ENCODE data around the gene MAP3K4.

Gene MAP3K4, protein sequence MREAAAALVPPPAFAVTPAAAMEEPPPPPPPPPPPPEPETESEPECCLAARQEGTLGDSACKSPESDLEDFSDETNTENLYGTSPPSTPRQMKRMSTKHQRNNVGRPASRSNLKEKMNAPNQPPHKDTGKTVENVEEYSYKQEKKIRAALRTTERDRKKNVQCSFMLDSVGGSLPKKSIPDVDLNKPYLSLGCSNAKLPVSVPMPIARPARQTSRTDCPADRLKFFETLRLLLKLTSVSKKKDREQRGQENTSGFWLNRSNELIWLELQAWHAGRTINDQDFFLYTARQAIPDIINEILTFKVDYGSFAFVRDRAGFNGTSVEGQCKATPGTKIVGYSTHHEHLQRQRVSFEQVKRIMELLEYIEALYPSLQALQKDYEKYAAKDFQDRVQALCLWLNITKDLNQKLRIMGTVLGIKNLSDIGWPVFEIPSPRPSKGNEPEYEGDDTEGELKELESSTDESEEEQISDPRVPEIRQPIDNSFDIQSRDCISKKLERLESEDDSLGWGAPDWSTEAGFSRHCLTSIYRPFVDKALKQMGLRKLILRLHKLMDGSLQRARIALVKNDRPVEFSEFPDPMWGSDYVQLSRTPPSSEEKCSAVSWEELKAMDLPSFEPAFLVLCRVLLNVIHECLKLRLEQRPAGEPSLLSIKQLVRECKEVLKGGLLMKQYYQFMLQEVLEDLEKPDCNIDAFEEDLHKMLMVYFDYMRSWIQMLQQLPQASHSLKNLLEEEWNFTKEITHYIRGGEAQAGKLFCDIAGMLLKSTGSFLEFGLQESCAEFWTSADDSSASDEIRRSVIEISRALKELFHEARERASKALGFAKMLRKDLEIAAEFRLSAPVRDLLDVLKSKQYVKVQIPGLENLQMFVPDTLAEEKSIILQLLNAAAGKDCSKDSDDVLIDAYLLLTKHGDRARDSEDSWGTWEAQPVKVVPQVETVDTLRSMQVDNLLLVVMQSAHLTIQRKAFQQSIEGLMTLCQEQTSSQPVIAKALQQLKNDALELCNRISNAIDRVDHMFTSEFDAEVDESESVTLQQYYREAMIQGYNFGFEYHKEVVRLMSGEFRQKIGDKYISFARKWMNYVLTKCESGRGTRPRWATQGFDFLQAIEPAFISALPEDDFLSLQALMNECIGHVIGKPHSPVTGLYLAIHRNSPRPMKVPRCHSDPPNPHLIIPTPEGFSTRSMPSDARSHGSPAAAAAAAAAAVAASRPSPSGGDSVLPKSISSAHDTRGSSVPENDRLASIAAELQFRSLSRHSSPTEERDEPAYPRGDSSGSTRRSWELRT (N-terminal part only)

DNA sequence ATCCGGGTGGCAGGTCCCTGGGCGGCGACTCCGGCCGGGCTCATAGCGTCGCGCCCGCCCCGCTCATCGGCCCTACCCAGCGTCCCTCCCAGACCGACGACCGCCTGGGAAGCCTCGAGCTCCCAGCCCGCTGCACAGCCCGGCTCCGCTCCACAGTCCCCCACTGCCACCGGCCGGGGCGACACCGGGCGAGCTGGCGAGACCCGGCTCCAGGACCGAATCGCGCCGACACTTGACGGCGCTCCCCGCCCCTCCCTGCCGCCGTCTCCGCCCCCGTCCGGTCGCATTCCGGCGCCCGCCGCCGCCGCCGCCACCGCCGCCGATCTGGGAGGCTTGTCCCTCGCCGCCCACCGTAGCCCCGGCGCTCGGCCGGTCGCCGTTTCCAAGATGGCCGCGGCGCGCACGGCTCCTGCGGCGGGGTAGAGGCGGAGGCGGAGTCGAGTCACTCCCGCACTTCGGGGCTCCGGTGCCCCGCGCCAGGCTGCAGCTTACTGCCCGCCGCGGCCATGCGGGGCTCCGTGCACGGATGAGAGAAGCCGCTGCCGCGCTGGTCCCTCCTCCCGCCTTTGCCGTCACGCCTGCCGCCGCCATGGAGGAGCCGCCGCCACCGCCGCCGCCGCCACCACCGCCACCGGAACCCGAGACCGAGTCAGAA is at the start of gene MAP3K4:
TSS of gene MAP3K4 (plus strand) at position 364 of the 655 bp plus-strand sequence. CDS start at position 527, 163 bp downstream.
- TF ChIP-seq, protein P1, sequence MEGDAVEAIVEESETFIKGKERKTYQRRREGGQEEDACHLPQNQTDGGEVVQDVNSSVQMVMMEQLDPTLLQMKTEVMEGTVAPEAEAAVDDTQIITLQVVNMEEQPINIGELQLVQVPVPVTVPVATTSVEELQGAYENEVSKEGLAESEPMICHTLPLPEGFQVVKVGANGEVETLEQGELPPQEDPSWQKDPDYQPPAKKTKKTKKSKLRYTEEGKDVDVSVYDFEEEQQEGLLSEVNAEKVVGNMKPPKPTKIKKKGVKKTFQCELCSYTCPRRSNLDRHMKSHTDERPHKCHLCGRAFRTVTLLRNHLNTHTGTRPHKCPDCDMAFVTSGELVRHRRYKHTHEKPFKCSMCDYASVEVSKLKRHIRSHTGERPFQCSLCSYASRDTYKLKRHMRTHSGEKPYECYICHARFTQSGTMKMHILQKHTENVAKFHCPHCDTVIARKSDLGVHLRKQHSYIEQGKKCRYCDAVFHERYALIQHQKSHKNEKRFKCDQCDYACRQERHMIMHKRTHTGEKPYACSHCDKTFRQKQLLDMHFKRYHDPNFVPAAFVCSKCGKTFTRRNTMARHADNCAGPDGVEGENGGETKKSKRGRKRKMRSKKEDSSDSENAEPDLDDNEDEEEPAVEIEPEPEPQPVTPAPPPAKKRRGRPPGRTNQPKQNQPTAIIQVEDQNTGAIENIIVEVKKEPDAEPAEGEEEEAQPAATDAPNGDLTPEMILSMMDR (IDR thresholded peaks at IDR 0.05; ENCODE audit: low read depth, low read length, missing control alignments): no peak
- H3K4me3 ChIP-seq (replicated peaks; ENCODE audit: low read depth, low read length): peak within 1 kb of the TSS; percentile 70
- DNase-seq (ENCODE audit: extremely low read depth, low read depth): no peak

DNA sequence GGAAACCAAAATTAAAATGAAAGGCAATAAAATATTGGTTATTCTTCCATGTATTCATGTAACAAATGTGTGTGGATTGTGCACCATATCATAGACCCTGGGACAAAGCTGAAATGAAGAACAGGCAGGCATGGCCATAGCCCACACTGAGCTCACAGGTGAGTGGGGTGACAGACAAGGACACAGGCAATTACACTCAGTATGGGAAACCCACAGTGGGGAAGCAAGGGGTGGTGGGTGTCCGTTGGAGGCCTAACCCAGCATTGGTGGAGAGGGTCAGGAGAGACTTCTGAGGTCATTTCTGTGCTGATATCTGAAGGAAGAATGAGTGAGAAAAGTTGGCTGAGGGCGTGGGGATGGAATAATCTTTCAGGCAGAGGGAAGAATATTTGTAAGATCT is 47.6 kb upstream of the MAP3K4 start:
- no peak for DNase-seq (ENCODE audit: extremely low read depth, low read depth)
- H3K4me3 ChIP-seq (replicated peaks; ENCODE audit: low read depth, low read length): no peak overlapping the region
- TF ChIP-seq, protein P1 (IDR thresholded peaks at IDR 0.05; ENCODE audit: low read depth, low read length, missing control alignments): no peak

DNA sequence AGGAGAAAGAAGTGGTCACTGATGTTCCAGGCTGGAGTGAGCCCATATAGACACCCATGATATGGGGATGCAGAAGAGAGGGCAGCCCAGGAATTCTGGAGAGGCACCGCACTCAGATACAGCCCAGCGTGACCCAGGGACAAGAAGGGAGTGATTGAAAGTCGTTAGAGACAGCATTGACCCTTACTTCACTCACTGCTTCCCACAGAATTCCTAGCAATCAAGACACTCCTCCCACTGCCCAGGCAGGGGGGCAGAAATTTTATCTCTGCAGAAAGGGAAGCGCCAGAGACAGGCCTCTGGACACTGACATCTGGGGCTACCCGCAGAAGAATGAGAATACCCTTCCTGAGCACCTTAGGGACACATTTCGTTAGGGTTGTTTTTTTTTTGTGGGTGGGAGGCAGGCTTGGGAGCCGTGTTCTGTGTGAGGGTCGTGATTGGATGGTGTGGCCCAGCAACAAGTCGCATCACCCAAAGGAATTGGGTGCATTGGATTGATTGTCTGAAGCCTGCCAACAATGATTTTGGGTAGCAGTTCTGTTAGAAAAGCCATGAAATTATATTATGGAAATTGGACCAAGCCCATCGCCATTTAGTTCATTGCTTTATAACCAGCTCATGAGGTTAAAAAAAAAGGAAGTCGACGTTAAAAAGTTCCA is 45.9 kb upstream of the MAP3K4 start:
- TF ChIP-seq, protein P1 (IDR thresholded peaks at IDR 0.05; ENCODE audit: low read depth, low read length, missing control alignments): no peak
- H3K4me3 ChIP-seq (replicated peaks; ENCODE audit: low read depth, low read length): no peak overlapping the region
- DNase-seq (ENCODE audit: extremely low read depth, low read depth): no peak

DNA sequence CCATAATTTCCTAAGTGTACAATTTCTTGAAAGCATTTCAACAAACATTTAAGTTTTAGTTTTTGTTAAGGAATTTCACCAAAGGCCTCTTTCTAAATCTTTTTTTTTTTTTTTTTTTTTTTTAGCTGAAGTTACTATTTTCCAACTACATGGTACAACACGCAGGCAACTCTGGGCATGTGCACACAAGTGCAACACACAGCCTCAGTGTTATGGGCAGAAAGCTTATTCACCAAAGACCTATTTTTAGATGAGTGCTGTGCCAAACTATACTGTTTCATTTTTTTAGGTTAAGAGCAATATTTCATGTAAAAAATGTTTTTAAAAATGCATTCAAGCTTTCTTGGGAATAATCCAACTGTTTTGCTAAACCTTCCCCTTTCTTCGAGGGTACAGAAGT is 42.0 kb upstream of the MAP3K4 start:
- no peak overlapping the region for H3K4me3 ChIP-seq (replicated peaks; ENCODE audit: low read depth, low read length)
- no peak for DNase-seq (ENCODE audit: extremely low read depth, low read depth)
- TF ChIP-seq, protein P1 (IDR thresholded peaks at IDR 0.05; ENCODE audit: low read depth, low read length, missing control alignments): no peak

DNA sequence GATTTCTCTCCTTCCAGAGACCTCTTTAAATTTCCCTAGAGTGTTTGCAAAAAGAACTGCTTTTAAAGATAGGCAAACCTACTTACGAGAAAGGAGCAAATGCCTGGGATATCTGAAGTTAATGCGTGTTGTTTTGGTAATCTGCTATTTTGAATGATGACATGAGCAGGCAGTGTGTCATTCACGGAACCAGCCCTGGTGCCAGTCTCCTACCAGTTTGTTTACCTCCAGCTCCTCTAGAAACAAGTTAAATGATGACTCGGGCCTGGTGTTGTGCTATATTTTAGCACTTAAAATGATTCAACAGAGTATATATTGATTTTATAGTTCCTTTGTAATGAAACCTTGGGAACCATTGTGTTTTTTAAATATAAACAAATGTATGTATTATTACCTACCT is 41.1 kb upstream of the MAP3K4 start:
- no peak for DNase-seq (ENCODE audit: extremely low read depth, low read depth)
- TF ChIP-seq, protein P1 (IDR thresholded peaks at IDR 0.05; ENCODE audit: low read depth, low read length, missing control alignments): no peak

More for the DNA sequence above, 41.1 kb upstream of the MAP3K4 start:
- H3K4me3 ChIP-seq (replicated peaks; ENCODE audit: low read depth, low read length): no peak overlapping the region

Measured in HFF-Myc (cell line).